DMS79 treated with DMSO at 0.1 percent for 48 hours (cell line): ENCODE results near the gene RAB5IF.
"Not testable (repeated sequence)": the region's sequence is repeated elsewhere in the genome, so short reads cannot be mapped to it uniquely, and the experiment has no call there.

Experiments
- DNase-seq: peaks from one replicate; lab custom pipeline; 2025; lab: John Stamatoyannopoulos, UW

The RAB5IF gene

DNA sequence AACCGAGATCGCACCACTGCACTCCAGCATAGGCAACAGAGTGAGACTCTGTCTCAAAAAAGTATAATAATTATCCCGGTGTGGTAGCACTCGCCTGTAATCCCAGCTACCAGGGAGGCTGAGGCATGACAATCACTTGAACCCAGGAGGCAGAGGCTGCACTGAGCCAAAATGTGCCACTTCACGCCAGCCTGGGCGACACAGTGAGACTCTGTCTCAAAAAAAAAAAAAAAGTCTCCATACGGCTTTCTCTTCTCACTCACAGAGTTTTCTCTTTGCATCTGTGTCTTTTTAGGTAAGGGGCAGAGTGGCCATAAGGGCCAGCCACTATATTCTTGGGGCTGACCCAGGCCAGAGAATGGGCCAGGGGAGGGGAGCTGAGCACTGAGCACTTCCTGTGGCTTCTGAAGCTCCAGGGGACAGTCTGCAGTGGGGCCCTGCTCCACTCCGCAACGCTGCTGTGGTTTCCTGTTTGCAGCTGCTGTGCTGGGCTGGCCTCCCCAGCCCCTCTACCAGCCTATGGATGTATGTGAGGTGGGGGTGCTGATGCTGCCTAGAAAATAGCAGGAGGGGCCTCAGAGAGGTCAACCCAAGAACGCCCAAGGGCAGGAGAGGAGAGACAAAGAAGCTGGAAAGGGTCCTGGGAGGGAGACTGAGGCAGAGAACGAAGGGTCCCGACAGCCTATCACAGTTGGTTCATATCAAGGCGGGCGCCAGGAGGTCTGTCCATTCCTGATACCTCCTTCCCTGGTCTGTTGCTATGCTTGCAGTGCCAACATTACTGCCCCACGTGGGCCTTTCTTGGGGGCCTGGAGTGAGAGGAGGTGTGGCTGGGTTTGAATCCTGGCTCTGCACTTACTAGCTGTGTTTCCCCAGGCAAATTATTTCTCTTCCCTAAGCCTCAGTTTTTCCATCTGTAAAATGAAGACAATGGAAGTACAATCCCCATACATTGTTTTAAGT is 24.4 kb downstream of the RAB5IF start:
- DNase-seq = no peak

- DNase-seq = no peak
Measured at GRCh38 chr20:36631646-36632045, 26.1 kb downstream of the RAB5IF start.

DNA sequence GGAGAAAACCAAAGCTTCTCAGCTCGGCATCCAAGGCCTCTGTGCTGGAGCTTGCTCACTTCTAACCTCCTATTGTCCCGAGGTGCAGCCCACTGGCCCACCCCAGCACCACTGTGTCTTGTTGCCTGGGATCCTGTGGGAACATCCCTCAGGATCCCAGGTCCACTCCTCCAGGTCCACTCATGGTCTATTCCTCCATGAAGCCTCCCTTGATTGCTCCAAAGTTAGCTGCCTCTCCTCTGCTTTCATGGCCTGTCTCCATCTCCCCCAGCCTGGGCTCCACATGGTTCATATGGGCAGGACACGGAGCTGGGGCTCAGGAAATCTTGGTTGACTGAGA is 26.5 kb downstream of the RAB5IF start:
- DNase-seq = no peak

DNA sequence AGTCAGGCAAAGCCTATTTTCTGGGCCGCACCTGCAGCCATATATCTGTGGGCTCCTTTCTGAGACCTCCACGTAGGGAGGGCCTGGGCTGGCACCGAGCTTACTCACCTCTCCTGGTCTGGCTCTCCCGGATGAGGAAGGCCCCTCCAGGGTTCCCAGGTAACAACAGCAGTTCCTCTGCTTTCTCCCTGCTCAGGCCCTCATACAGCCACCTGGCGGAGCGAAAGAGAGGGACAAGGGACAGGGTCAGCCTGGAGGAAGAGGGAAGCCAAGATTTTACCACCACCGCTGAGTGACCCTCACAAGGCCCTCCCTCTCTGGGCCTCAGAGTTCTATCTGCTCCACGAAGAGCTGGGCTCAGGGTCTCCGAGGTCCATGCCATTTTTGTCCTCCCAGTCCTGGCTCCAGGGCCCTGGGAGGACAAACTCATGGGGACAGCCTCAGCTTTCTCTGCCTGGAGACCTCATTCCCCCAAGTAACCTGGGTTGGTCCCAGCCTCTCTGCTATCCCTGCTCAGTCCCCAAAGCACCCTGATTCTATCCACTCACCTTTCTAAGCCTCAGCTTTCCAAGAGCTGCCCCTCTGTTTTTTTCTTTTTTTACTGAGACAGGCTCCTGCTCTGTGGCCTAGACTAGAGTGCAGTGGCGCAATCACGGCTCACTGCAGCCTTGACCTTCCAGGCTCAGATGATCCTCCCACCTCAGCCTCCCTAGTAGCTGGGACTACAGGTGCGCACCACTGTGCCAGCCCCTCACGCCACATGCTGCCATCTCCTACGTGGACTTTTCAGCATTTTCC is 27.1 kb downstream of the RAB5IF start:
- DNase-seq = no peak

DNA sequence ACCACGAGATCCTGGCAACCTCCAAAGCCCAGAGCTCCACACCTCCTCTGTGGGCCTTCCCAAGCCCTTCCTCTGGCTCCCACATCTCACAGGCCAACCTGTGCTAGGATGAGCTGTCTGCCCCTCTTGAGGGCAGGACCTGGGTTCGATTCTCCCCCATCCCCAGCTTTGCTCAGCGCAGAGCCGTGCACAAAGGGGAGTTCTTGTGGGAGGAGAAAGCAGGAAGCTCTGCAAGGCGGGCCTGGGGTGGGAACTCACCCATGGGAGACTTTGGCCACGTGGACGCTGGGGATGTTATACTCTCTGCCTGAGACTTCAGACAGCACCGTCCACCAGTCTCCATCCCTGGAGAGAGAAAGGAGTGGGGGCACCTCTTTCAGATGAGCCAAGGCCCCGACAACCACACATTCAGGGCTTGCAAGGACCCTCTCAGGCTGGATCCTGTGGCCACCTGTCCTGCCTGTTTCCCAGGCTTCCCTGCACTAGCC is 27.8 kb downstream of the RAB5IF start:
- DNase-seq = no peak

DNA sequence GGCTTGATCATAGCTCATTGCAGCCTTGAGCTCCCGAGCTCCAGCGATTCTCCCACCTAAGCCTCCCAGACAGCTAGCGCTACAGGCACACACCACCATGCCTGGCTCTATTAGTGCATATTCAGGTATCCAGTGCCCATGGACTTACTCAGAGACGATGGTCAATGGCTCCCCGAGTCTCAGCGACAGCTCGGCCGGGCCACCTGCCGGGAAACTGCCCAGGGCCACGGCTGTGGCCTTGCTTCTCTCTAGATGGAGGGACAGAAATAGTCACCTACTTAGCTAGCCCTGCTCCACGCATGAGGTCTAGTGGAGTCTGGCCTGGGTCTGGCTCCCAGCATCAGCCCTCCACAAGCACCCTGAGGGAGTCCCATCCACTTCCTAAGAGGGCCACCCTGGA is 28.8 kb downstream of the RAB5IF start:
- no peak for DNase-seq

DNA sequence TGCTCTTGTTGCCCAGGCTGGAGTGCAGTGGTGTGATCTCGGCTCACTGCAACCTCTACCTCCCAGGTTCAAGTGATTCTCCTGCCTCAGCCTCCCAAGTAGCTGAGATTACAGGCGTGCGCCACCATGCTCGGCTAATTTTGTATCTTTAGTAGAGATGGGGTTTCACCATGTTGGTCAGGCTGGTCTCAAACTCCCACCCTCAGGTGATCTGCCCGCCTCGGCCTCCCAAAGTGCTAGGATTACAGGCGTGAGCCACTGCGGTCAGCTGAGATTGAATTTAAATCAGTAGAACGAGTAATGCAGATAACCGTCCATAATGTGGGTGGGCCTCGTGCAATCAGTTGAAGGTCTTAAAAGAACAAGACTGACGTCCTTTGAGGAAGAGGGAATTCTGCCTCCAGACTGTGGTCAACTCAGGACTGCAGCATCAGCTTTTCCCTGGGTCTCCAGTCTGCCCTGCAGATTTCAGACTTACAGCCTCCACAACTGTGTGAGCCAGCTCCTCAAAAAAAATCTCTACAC is 33.4 kb downstream of the RAB5IF start:
- not testable (repeated sequence) for DNase-seq

DNA sequence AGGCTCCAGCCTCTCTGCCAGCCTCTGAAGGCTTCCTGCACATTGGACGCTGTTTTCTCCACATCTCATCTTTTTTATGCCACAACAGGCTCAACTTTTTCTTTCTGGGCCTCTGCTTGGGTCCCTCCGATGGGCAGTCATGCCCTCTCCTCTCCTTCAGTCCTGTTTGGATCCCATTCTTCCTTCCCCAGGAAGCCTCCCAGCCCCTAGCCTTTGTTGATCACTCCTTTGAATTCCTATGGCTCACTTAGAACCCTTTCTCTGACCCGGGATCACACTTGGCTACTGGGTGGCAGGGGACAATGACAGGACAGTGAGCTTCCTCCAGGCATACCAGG is 35.9 kb downstream of the RAB5IF start:
- no peak for DNase-seq

DNA sequence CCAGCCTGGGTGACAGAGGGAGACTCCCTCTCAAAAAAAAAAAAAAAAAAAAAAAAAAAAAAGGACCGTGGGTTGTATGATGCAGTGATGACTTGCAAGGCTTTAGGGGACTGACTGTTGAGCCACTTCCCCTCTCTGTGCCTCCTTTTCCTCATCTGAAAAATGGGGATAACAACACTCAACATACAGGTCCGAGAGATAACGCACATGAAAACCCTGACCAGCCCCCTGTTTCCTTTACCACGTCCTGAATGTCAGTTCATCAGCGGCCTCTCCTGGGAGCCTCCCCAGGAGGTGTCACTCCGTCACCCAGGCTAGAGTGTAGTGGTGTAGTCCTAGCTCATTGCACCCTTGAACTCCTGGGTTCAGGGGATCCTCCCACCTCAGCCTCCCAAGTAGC is 36.6 kb downstream of the RAB5IF start:
- no peak for DNase-seq

GRCh38 chr20:36644032-36644705 is 38.6 kb downstream of the RAB5IF start:
- peak; percentile 15 for DNase-seq

DNA sequence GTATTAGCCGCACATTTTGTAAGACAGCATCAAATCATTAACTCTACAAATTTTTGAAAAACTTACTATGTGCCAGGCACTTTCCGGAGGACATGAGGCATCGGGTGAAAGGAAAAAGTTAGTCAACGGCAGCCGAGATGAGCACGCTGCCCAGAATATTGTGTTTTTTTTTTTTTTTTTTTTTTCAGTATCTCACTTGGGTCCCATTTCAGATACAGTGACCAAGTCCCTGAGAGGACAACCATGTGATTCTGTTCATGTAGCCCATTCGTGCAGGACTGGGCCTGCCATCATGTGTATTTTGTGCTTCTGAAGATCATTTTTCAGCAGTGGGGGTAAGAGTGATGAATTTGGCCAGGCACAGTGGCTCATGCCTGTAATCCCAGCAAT is 39.1 kb downstream of the RAB5IF start:
- no peak for DNase-seq

- no peak for DNase-seq
Measured at GRCh38 chr20:36645353-36645752, 39.8 kb downstream of the RAB5IF start.

- no peak for DNase-seq
Measured at GRCh38 chr20:36645998-36646397, 40.4 kb downstream of the RAB5IF start, which contains the start of gene SLA2. Gene SLA2 (minus strand): TSS chr20:36646196. CDS start chr20:36641335, 4,861 bp downstream.

- DNase-seq = no peak
Measured at GRCh38 chr20:36646678-36647077, 41.1 kb downstream of the RAB5IF start.

DNA sequence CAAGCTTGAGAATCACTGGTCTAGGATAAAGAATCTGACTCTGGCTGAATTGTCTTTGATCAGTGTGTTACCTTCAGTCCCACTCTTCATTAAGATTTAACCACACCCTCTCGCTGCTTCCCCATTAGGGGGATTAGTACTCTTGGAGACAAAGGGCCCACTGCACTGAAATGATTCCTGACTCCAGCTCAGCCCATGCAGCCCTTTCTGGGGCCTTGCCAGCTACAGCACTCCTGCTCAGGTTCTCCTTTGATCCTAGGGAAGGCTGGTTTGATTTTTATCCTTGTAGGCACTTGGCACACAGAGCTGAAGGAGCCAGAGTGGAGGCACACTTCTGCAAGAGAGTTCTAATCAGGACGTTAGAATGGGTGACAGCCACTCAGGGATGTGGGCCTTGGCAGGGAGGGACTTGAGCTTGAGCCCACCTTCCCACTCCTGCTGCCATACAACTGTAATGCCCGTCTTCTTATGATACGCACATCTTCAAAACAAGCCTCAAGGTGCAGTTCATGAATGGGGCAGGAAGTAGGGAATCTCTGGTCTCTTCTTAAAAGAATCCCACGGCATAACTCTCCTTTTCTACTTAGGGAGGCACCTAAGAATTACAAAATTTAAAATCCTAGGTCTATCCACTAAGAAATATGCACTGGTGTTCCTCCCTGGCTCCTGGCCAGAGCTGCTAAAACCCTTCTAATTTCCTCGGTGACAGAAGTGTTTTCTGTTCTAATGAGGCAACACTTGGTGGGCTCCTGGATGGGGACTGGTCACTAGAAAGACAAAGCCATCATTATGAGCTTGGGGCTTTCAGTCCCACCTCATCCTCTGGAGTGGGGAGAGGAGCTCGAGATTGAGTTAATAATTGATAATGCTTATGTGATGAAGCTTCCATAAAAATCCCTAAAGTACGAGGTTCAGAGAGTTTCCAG is 41.9 kb downstream of the RAB5IF start:
- peak; percentile 29 for DNase-seq

DNA sequence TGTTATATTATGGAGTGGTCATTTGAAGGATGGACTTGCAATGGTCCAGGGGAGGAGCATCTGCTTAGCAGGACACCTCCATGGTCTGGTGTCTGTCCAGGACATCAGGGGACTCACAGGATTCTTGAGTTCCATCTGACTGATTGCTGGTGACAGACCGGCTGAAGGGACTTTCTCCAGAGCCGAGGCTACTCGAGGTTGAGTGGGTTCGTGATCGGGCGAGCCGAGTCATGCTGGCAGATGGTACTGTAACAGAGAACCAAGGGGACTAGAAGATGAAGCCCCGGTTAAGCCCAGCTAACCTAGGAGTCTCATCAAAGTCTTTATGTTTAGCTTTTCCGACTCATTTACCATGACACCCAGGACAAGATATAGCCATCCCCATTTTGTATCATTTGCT is 47.9 kb downstream of the RAB5IF start:
- DNase-seq = no peak

DNA sequence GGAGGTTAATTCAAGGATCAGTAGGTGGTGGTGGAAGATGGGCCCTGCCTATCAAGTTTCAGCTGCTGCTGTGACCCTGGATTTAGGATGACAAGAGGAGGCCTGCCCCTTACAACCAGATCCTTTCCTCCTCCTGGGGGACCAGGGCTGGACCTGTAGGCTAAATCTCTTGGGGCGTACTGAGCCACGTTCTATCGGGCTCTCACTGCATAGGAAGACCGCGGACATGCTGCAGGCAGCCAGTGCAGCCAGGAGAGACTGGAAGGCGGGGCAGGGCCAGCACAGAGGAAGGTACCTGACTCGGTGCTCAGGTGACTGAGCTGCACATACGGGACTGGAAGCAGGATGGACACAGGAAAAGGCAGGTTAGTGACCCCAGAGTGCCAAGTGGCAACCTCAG is 48.9 kb downstream of the RAB5IF start:
- no peak for DNase-seq

DNA sequence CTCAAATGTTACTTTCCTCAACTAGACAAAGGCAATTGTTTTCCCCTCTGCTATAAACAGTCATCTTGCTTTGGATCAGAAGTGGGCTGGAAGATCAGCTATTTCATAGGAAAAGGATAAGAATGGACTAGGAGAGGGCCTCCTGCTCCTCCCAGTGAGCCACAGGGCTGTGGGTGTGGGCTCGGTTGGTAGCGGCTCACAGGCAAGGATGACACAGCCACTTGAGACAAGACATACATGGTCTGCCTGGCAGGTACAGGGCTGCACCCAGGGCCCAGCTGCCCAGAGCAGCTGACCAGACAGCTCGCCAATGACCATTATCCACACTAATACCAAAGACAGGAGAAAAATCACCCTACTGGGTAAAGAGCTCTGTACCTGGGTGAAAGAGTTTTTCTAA is 49.4 kb downstream of the RAB5IF start:
- no peak for DNase-seq

DNA sequence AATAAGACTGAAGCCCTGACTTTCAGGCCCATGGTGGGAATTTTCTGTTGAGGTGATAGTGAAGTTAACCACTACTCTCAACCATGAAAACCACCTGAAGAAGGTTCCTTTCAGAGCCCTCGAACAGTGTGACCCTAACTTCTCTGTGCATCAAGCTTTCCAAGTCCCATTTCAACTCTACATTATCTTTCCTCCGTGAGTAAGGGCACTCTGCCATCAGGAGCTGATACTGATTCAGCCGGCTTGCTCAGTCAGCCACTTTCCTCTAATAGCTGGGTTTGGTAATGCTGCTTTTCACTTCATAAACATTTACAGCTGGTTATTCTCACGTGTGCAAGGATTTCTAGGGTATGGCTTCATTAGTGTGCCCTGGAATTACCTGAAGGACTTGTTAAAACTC is 51.2 kb downstream of the RAB5IF start:
- no peak for DNase-seq

DNA sequence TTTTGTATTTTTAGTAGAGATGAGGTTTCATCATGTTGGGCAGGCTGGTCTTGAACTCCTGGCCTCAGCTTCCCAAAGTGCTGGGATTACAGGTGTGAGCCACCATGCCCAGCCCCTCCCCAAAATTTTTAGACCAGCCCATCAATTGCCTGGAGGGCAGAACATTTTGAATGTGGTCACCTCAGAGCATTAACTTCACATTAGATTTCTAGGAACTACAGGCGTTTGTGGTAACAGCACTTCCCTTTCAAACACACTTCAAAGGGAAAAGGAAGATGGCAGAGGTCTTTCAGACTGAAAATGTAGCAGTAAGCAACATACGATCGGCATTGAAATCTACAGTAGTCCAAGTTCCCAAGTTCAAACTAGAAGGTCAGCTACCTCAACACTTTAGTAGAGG is 52.7 kb downstream of the RAB5IF start:
- no peak for DNase-seq
